ENCODE measurements around the gene AMIGO2. TPM values are rescaled to one million over a fixed set of nuclear protein-coding genes. Genes with fewer than 3 reads are reported as not detected.

AMIGO2 gene
- total RNA-seq, 1 donor from 2014 or later = 25.2 TPM

DNA sequence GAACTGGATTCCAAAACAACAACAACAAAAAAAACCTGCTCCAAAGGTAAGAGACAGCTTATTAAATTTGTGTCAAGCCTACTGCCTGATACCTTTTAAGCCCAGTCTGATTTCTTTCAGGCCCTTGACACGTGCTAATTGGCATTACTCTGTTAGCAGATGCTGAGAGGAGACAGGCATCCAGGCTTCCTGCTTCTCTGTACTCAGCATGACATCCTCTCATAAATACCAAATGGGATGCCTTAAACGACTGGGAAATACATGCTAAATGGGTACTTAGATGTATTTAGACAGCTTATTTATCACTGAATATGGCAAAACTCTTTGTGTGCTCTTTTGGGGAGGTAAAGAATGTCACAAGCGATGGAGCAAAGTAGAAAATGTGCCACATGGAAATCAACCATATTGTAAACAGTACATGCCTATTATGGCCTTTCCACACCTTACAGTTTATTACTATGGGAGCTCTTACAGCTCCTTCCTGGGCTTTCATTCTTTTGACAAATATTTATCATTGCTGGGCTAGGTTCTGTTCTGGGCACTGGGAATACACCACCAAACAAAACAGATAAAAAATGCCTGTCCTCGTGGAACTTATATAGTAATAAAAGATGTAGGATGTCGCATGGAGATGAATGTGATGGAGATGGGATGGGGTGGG, 11.9 kb downstream of the AMIGO2 start:
- H3K36me3 ChIP-seq (ENCODE audit: insufficient read depth, low read length) = no peaks in the 10 kb centered on the region
- H3K9me3 ChIP-seq (ENCODE audit: insufficient read depth, low read depth, low read length) = no peaks in the 10 kb centered on the region
- TF ChIP-seq EZH2 (IDR thresholded peaks at IDR 0.05; ENCODE audit: insufficient read depth, low read length) = no peak
- no peak for TF ChIP-seq CTCF (IDR thresholded peaks at IDR 0.05; ENCODE audit: insufficient read depth, low read depth, low read length)
- no peak overlapping the region for H3K9ac ChIP-seq (ENCODE audit: low read length)
- Mint-ChIP-seq H3K27me3 (ENCODE audit: low read depth, unreplicated experiment) (no peaks in the 10 kb centered on the region), H3K4me3 (ENCODE audit: unreplicated experiment) (no peak overlapping the region), H3K9me3 (ENCODE audit: unreplicated experiment) (no peaks in the 10 kb centered on the region), H3K36me3 (ENCODE audit: low read depth, unreplicated experiment) (no peaks in the 10 kb centered on the region), H3K27ac (ENCODE audit: unreplicated experiment) (no peak overlapping the region), H3K4me1 (ENCODE audit: low read depth, unreplicated experiment) (no peaks in the 10 kb centered on the region)
- H3K4me3 ChIP-seq (ENCODE audit: insufficient read depth, low read depth, low read length) = no peak overlapping the region
- H3K4me1 ChIP-seq (ENCODE audit: insufficient read depth, low read length) = peaks cover 3% of the 10 kb centered on the region
- no peak for FAIRE-seq
- no peaks in the 10 kb centered on the region for H4K20me1 ChIP-seq (ENCODE audit: insufficient read depth, low read length)
- no peak for DNase-seq (ENCODE audit: low read depth)
- H3K27ac ChIP-seq (ENCODE audit: low read depth, low read length) = no peak overlapping the region
- H3K27me3 ChIP-seq (ENCODE audit: insufficient read depth, low read length) = no peaks in the 10 kb centered on the region
- H2AFZ ChIP-seq (ENCODE audit: low read depth, low read length) = no peak overlapping the region
- no peak overlapping the region for H3K4me2 ChIP-seq (ENCODE audit: low read length)
- H3K79me2 ChIP-seq (ENCODE audit: insufficient read depth, low read length) = no peaks in the 10 kb centered on the region

DNA sequence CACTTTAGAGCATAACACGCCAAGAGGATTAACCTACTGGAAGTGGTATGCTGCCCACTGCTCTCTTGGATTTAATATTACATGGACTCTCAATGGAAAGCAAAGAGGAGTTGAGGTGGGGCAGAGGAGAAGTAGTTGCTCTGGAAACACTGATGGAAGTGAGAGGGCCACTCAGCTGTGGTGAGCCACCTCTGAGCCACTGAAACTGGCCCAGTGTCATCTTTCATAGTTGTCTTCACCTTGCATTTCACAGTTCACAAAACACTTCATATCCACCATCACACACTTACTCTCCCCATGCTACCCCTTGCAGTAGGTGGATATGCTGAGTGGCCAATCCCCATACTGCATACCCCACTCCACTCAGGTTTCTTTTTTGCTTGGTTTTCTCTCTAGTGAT, 12.6 kb downstream of the AMIGO2 start:
- no peak for FAIRE-seq
- Histone ChIP-seq H4K20me1 (ENCODE audit: insufficient read depth, low read length) (no peaks in the 10 kb centered on the region), H3K4me3 (ENCODE audit: insufficient read depth, low read depth, low read length) (no peak overlapping the region), H3K4me1 (ENCODE audit: insufficient read depth, low read length) (peaks cover 3% of the 10 kb centered on the region), H3K27me3 (ENCODE audit: insufficient read depth, low read length) (no peaks in the 10 kb centered on the region), H3K36me3 (ENCODE audit: insufficient read depth, low read length) (no peaks in the 10 kb centered on the region), H3K4me2 (ENCODE audit: low read length) (no peak overlapping the region), H3K27ac (ENCODE audit: low read depth, low read length) (no peak overlapping the region), H3K9me3 (ENCODE audit: insufficient read depth, low read depth, low read length) (no peaks in the 10 kb centered on the region), H3K79me2 (ENCODE audit: insufficient read depth, low read length) (no peaks in the 10 kb centered on the region), H3K9ac (ENCODE audit: low read length) (no peak overlapping the region), H2AFZ (ENCODE audit: low read depth, low read length) (no peak overlapping the region)
- Mint-ChIP-seq H3K27me3 (ENCODE audit: low read depth, unreplicated experiment) (no peaks in the 10 kb centered on the region), H3K9me3 (ENCODE audit: unreplicated experiment) (no peaks in the 10 kb centered on the region), H3K4me1 (ENCODE audit: low read depth, unreplicated experiment) (no peaks in the 10 kb centered on the region), H3K4me3 (ENCODE audit: unreplicated experiment) (no peak overlapping the region), H3K27ac (ENCODE audit: unreplicated experiment) (no peak overlapping the region), H3K36me3 (ENCODE audit: low read depth, unreplicated experiment) (no peaks in the 10 kb centered on the region)
- TF ChIP-seq CTCF (IDR thresholded peaks at IDR 0.05; ENCODE audit: insufficient read depth, low read depth, low read length) (no peak), EZH2 (IDR thresholded peaks at IDR 0.05; ENCODE audit: insufficient read depth, low read length) (no peak)
- DNase-seq (ENCODE audit: low read depth) = no peak

GRCh38 chr12:47066278-47067025, 13.3 kb downstream of the AMIGO2 start:
- Histone ChIP-seq H3K9ac (ENCODE audit: low read length) (no peak overlapping the region), H3K9me3 (ENCODE audit: insufficient read depth, low read depth, low read length) (no peaks in the 10 kb centered on the region), H2AFZ (ENCODE audit: low read depth, low read length) (no peak overlapping the region), H3K4me2 (ENCODE audit: low read length) (no peak overlapping the region), H3K79me2 (ENCODE audit: insufficient read depth, low read length) (no peaks in the 10 kb centered on the region), H3K4me3 (ENCODE audit: insufficient read depth, low read depth, low read length) (no peak overlapping the region), H3K36me3 (ENCODE audit: insufficient read depth, low read length) (no peaks in the 10 kb centered on the region), H3K27me3 (ENCODE audit: insufficient read depth, low read length) (no peaks in the 10 kb centered on the region), H3K4me1 (ENCODE audit: insufficient read depth, low read length) (peaks cover 3% of the 10 kb centered on the region), H3K27ac (ENCODE audit: low read depth, low read length) (no peak overlapping the region), H4K20me1 (ENCODE audit: insufficient read depth, low read length) (no peaks in the 10 kb centered on the region)
- DNase-seq (ENCODE audit: low read depth) = peak; percentile 89
- Mint-ChIP-seq H3K36me3 (ENCODE audit: low read depth, unreplicated experiment) (no peaks in the 10 kb centered on the region), H3K27ac (ENCODE audit: unreplicated experiment) (no peak overlapping the region), H3K4me3 (ENCODE audit: unreplicated experiment) (no peak overlapping the region), H3K27me3 (ENCODE audit: low read depth, unreplicated experiment) (no peaks in the 10 kb centered on the region), H3K9me3 (ENCODE audit: unreplicated experiment) (no peaks in the 10 kb centered on the region), H3K4me1 (ENCODE audit: low read depth, unreplicated experiment) (no peaks in the 10 kb centered on the region)
- TF ChIP-seq EZH2 (IDR thresholded peaks at IDR 0.05; ENCODE audit: insufficient read depth, low read length) (no peak), CTCF (IDR thresholded peaks at IDR 0.05; ENCODE audit: insufficient read depth, low read depth, low read length) (no peak)
- FAIRE-seq = no peak
